HG02981 (cell line): ENCODE measurements around the gene ZNF576.
"Not testable (repeated sequence)": the region's sequence is repeated elsewhere in the genome, so short reads cannot be mapped to it uniquely, and the experiment has no call there.

Experiments
- ATAC-seq: cut with Tn5 transposase; IDR thresholded peaks from one replicate; pipeline ENCODE4 v1.9.1; 2021; ENCODE audit warnings: mild to moderate bottlenecking, moderate library complexity; ENCODE audit not compliant: unreplicated experiment

The ZNF576 gene

GRCh38 chr19:43623889-43624670, 27.7 kb downstream of the ZNF576 start:
- ATAC-seq, result no peak

GRCh38 chr19:43624933-43625332, 28.5 kb downstream of the ZNF576 start:
- ATAC-seq, result no peak

GRCh38 chr19:43625918-43626579, 29.7 kb downstream of the ZNF576 start:
- no peak for ATAC-seq

GRCh38 chr19:43626838-43627237, 30.4 kb downstream of the ZNF576 start:
- no peak for ATAC-seq

- ATAC-seq, result no peak
Measured at GRCh38 chr19:43628646-43629326, 32.4 kb downstream of the ZNF576 start.

- no peak for ATAC-seq
Measured at GRCh38 chr19:43631491-43631890, 35.1 kb downstream of the ZNF576 start.

- ATAC-seq, result no peak
Measured at GRCh38 chr19:43633520-43633919, 37.1 kb downstream of the ZNF576 start.

- no peak for ATAC-seq
Measured at GRCh38 chr19:43634068-43634467, 37.7 kb downstream of the ZNF576 start.

GRCh38 chr19:43634506-43634871, 38.1 kb downstream of the ZNF576 start:
- no peak for ATAC-seq

- no peak for ATAC-seq
Measured at GRCh38 chr19:43634872-43635560, 38.6 kb downstream of the ZNF576 start.

- ATAC-seq, result not testable (repeated sequence)
Measured at GRCh38 chr19:43635561-43635940, 39.2 kb downstream of the ZNF576 start.

- ATAC-seq, result no peak
Measured at GRCh38 chr19:43636121-43636683, 39.8 kb downstream of the ZNF576 start.

GRCh38 chr19:43638214-43638994, 42.0 kb downstream of the ZNF576 start:
- no peak for ATAC-seq

- ATAC-seq, result no peak
Measured at GRCh38 chr19:43638995-43639518, 42.7 kb downstream of the ZNF576 start.

GRCh38 chr19:43639519-43640423, 43.4 kb downstream of the ZNF576 start, which contains the start of gene CADM4:
CADM4 (minus strand) TSS chr19:43639850; CDS start chr19:43639790, 60 bp downstream.
- no peak for ATAC-seq

- no peak for ATAC-seq
Measured at GRCh38 chr19:43640424-43640757, 44.0 kb downstream of the ZNF576 start.

GRCh38 chr19:43641333-43641732, 44.9 kb downstream of the ZNF576 start:
- ATAC-seq, result no peak

GRCh38 chr19:43642531-43642930, 46.1 kb downstream of the ZNF576 start:
- ATAC-seq, result no peak

GRCh38 chr19:43643326-43643725, 46.9 kb downstream of the ZNF576 start:
- ATAC-seq, result no peak
